Measurements from ENCODE around the gene TNFSF15.
A peak's percentile ranks its signal among the peaks of the same experiment; 100 is the strongest.

The TNFSF15 gene

GRCh38 chr9:114824110-114824509 lies 18.3 kb upstream of the TNFSF15 start:
- DNase-seq (ENCODE audit: low spot score) = no peak

- DNase-seq (ENCODE audit: low spot score) = no peak
Measured at GRCh38 chr9:114823441-114823840, 17.6 kb upstream of the TNFSF15 start.

GRCh38 chr9:114822708-114823107 lies 16.9 kb upstream of the TNFSF15 start:
- no peak for DNase-seq (ENCODE audit: low spot score)

GRCh38 chr9:114820776-114821501 lies 15.1 kb upstream of the TNFSF15 start:
- DNase-seq (ENCODE audit: low spot score) = no peak

GRCh38 chr9:114818178-114818577 lies 12.3 kb upstream of the TNFSF15 start:
- DNase-seq (ENCODE audit: low spot score) = no peak

- no peak for DNase-seq (ENCODE audit: low spot score)
Measured at GRCh38 chr9:114813717-114814418, 8.0 kb upstream of the TNFSF15 start.

GRCh38 chr9:114811966-114812636 lies 6.3 kb upstream of the TNFSF15 start:
- no peak for DNase-seq (ENCODE audit: low spot score)

- no peak for DNase-seq (ENCODE audit: low spot score)
Measured at GRCh38 chr9:114811301-114811700, 5.5 kb upstream of the TNFSF15 start.

- DNase-seq (ENCODE audit: low spot score) = no peak
Measured at GRCh38 chr9:114810614-114811013, 4.8 kb upstream of the TNFSF15 start.

- DNase-seq (ENCODE audit: low spot score) = no peak
Measured at GRCh38 chr9:114806526-114806900, 674 bp upstream of the TNFSF15 start.

- DNase-seq (ENCODE audit: low spot score) = peak; percentile 17
Measured at GRCh38 chr9:114804505-114804904, 1.3 kb downstream of the TNFSF15 start.

- no peak for DNase-seq (ENCODE audit: low spot score)
Measured at GRCh38 chr9:114803479-114804265, 2.2 kb downstream of the TNFSF15 start.

- DNase-seq (ENCODE audit: low spot score) = no peak
Measured at GRCh38 chr9:114799925-114800324, 5.9 kb downstream of the TNFSF15 start.

- peak; percentile 65 for DNase-seq (ENCODE audit: low spot score)
Measured at GRCh38 chr9:114799441-114799840, 6.4 kb downstream of the TNFSF15 start.

GRCh38 chr9:114798780-114799427 lies 6.9 kb downstream of the TNFSF15 start:
- no peak for DNase-seq (ENCODE audit: low spot score)

- no peak for DNase-seq (ENCODE audit: low spot score)
Measured at GRCh38 chr9:114798101-114798500, 7.7 kb downstream of the TNFSF15 start.

- no peak for DNase-seq (ENCODE audit: low spot score)
Measured at GRCh38 chr9:114792396-114792795, 13.4 kb downstream of the TNFSF15 start.

- no peak for DNase-seq (ENCODE audit: low spot score)
Measured at GRCh38 chr9:114791736-114792135, 14.1 kb downstream of the TNFSF15 start.

- DNase-seq (ENCODE audit: low spot score) = no peak
Measured at GRCh38 chr9:114791312-114791711, 14.5 kb downstream of the TNFSF15 start.

GRCh38 chr9:114790521-114790920 lies 15.3 kb downstream of the TNFSF15 start:
- DNase-seq (ENCODE audit: low spot score) = no peak

- no peak for DNase-seq (ENCODE audit: low spot score)
Measured at GRCh38 chr9:114789006-114789405, 16.8 kb downstream of the TNFSF15 start.
